ENCODE data around the gene PDGFA.

PDGFA gene

GRCh38 chr7:471191-471865 lies 48.3 kb downstream of the PDGFA start:
- no peak for DNase-seq

GRCh38 chr7:469563-469961 lies 50.1 kb downstream of the PDGFA start:
- no peak for DNase-seq

- no peak for DNase-seq
Measured at GRCh38 chr7:468681-469562, 50.7 kb downstream of the PDGFA start.

DNA sequence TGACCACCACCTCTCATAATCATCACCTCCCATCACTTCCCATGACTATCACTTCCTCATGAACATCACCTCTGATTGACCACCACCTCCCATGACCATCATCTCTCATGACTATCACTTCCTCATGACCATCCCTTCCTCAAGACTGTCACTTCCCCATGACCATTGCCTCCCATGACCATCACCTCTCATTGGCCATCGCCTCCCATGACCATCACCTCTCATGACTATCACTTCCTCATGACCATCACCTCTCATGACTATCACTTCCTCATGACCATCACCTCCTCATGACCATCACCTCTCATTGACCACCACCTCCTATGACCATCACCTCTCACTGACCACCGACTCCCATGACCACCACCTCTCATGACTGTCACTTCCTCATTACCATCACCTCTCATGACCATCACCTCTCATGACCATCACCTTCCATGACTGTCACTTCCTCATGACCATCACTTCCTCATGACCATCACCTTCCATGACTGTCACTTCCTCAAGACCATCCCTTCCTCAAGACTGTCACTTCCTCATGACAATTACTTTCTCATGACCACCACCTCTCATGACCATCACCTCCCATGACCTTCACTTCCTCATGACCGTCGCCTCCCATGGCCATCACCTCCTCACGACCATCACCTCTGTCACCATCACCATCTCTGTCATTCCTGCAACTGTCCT lies 51.6 kb downstream of the PDGFA start:
- no peak for DNase-seq

GRCh38 chr7:467393-467828 lies 52.2 kb downstream of the PDGFA start:
- DNase-seq, result no peak

DNA sequence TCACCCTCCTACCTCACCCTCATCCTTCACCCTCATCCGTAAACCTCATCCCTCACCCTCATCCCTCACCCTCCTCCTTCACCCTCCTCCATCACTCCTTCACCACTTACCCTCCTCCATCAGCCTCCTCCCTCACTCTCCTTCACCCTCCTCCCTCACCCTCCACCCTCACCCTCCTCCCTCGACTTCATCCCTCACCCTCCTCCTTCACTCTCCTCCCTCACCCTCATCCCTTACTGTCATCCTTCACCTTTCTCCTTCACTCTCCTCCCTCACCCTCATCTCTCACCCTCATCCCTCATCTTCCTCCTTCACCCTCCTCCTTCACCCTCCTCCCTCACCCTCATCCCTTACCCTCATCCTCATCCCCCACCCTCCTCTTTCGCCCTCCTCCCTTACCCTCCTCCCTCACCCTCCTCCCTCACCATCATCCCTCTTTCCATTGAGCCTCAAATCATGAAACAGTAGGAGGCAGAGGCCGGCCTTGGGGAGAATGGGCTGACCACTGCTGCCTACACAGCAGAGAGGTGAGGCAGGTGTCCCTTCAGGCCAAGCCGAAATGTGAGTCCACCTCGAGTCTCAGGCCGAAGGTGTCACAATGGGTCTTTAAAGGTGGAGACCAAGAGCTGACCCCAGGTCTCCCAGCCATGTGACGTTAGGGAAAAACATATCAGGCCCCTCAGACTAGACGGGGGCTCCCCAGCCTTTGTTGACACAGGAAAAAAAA lies 53.0 kb downstream of the PDGFA start:
- DNase-seq, result no peak

- no peak for DNase-seq
Measured at GRCh38 chr7:465710-466400, 53.8 kb downstream of the PDGFA start.

DNA sequence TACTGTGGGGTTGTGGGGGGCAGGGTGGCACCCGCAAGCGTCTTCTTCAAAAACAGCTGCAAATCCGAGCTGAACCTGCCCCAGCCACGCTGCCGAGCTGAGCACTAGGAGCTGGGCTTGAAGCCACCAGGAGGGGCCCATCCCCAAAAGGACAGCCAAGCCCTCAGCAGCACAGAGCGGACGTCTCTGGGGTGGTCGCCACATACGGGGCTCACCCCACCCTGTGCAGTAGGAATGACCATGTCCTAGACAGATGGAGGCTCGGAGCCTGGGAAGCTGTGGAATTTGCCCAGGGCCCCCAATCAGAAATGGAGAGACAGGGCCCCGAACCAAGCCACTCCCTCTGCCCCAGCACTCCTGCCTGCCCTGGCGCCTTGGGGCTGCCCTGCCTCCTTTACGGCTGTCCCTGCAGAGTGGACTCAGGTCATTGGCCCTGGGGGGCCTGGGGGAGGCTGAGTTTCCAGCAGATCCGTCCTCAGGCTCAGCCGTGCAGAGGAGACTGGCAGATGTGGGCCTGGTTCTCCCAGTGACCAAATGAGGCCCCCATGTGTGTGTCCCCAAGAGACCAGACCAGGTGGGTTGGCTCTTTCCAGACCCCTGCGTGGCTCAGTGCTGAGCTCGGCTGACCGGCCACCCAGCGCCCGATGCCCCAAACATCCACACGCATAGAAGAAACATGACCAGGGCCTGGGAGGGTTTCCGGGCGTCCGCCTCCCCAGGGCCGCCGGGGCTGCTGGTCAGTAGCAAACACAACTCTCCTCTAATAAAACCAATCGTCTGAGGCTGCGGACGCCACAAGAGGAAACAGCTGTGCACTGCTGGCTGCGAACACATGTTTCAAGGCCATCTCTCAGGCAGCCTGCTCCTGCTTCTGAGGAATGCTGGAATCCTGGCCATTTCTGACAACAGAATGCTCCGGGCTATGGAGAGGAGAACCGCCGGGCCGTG lies 54.9 kb downstream of the PDGFA start:
- DNase-seq, result no peak

DNA sequence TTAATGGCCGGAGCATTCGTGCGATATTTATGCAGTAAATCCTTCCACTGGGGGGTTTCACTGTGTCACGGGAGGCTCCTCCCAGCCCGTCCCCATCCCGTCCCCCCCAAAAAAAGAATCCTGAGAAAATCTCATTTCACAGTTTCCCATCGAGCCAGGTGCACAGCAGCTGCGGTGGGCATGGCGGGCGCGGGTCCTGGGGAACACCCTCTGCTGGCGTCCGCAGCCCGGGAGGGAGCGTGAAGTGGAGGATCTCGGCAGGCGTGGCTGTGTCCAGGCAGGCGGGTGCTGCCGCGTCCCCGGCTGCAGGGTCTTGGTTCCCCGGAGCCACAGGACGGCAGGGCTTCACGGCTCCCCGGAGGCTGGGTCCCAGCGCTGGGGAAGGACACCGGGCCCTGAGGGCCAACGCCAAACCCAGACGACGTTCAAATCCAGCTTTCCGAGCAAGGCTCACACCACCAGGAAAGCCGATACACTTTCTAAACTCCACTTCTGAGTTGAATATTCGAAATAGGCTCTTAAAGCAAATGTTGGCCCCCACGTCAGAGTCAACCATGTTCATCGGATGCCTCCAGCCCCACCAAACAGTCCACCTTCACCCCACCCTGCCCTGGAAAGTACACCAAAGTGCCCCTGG lies 55.7 kb downstream of the PDGFA start:
- no peak for DNase-seq

GRCh38 chr7:463362-463781 lies 56.3 kb downstream of the PDGFA start:
- no peak for DNase-seq

- no peak for DNase-seq
Measured at GRCh38 chr7:462173-463103, 57.2 kb downstream of the PDGFA start.

DNA sequence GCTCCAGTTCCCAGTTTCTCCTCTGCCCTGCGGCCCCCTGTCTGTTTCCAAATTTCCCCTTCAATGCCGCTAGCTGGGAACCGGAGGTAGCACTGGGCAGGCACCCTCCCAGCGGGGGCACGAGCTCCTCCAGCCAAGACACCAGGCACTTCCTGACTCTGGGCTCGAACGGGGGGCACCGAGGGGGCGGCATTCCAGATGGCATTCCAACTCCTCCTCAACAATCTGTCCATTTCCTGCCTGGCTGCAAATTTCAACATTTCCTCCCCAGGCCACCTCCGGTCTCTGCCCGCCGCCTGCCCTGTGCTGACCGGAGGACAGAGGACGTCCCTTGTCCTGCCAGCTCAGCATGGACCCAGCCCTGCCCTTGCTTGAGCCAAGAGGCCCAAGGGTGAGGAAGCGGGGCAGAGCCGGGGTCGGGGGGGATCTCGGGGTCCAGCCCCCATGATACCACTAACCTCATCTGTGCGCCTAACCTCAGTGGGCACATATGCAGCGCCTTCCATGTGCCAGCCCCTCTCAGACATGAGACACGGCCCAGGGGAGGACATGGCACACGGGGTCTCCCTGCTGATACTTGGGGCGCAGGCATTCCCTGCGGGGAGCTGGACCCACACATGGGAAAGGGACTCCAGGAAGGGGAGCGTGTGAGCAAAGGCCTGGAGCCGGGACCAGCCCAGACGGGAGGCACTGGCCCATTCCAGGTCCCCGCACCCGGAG lies 58.0 kb downstream of the PDGFA start:
- no peak for DNase-seq

- DNase-seq, result no peak
Measured at GRCh38 chr7:461117-461452, 58.6 kb downstream of the PDGFA start.

- no peak for DNase-seq
Measured at GRCh38 chr7:460374-461116, 59.1 kb downstream of the PDGFA start.

GRCh38 chr7:459584-460373 lies 59.9 kb downstream of the PDGFA start:
- no peak for DNase-seq

DNA sequence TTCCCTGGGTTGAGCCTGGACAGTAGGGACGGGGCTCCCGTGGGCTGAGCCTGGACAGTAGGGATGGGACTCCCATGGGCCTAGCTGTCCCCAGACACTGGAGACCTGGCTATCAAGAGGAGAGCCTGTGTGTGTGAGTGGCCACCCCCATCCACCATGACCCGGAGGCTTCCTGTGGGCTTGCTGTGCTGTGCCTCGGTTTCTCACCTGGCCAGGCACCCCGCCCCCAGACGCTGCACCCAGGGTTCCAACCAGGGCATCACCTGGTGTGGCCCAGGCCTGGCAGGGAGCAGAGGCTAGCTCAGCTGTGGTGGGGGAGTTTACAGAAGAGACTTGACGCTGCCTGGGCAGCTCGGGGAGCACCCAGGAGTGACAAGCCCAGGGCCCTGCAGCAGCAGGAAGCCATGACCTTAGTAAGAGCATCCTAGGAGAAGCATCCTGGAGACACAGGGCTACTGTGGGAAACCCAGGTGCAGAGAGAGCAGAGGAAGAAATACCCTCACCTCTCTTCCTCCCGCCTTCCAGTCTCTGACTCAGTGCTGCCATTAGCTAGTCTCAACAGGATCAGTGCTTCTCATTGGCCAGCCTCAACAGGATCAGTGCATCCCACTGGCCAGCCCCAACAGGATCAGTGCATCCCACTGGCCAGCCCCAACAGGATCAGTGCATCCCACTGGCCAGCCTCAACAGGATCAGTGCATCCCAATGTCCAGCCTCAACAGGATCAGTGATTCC lies 61.0 kb downstream of the PDGFA start:
- DNase-seq, result no peak
